Caco-2 (cell line): ENCODE measurements around the gene NEXN. TPM values are rescaled to one million over a fixed set of nuclear protein-coding genes. Genes with fewer than 3 reads are reported as not detected.

Experiments
- BruUV-seq: library from RNA; stranded (reverse); fragments of 400-500 nt; replicated peaks from 2 replicates; lab custom pipeline; 2021; lab: Mats Ljungman, UMichigan
- CTCF ChIA-PET: fragments of 300-600 bp; sonication (Branson Sonifier 250); formaldehyde crosslinking; loops from one replicate; lab custom pipeline; 2022; ENCODE audit warnings: antibody characterized with exemption; lab: Charles Lee
- POLR2A ChIA-PET: fragments of 300-600 bp; sonication (Branson Sonifier 250); formaldehyde crosslinking; loops from one replicate; lab custom pipeline; 2022; ENCODE audit warnings: antibody characterized with exemption; lab: Charles Lee
- DNase-seq, 2 experiments: peaks; one replicate each; pipeline versions ENCODE4 v3.0.0 to v3.0.0-alpha.2; 2020 to 2022
- H3K27me3 ChIP-seq: replicated peaks from 2 replicates; pipeline ENCODE4 v1.6.0; 2011; ENCODE audit warnings: low read length; ENCODE audit not compliant: control insufficient read depth, insufficient read depth
- H3K36me3 ChIP-seq: 2 replicates; pipeline ENCODE4 v1.5.1; 2011; ENCODE audit warnings: low read length; ENCODE audit not compliant: control insufficient read depth, insufficient read depth
- H3K4me1 ChIP-seq: fragments of 250-450 bp; sonication (Bioruptor Pico); 2 replicates; pipeline ENCODE4 v1.5.1; 2020; ENCODE audit warnings: mild to moderate bottlenecking
- H3K4me3 ChIP-seq: 2 replicates; pipeline ENCODE4 v1.5.1; 2011; ENCODE audit warnings: low read depth, mild to moderate bottlenecking, control low read depth, low read length
- H3K9me3 ChIP-seq: fragments of 250-450 bp; sonication (Bioruptor Pico); 2 replicates; pipeline ENCODE4 v1.5.1; 2020; ENCODE audit warnings: mild to moderate bottlenecking, moderate library complexity
- H3K27ac Mint-ChIP-seq: one replicate; pipeline ENCODE4 v1.8.0; 2022; ENCODE audit warnings: mixed read lengths; ENCODE audit not compliant: unreplicated experiment
- H3K27me3 Mint-ChIP-seq: one replicate; pipeline ENCODE4 v1.8.0; 2022; ENCODE audit warnings: mixed read lengths; ENCODE audit not compliant: insufficient read depth, unreplicated experiment
- H3K36me3 Mint-ChIP-seq: one replicate; pipeline ENCODE4 v1.8.0; 2022; ENCODE audit warnings: mild to moderate bottlenecking, mixed read lengths; ENCODE audit not compliant: insufficient read depth, unreplicated experiment
- H3K4me1 Mint-ChIP-seq: one replicate; pipeline ENCODE4 v1.8.0; 2022; ENCODE audit warnings: low read depth, mixed read lengths; ENCODE audit not compliant: unreplicated experiment
- H3K4me3 Mint-ChIP-seq: one replicate; pipeline ENCODE4 v1.8.0; 2022; ENCODE audit warnings: mild to moderate bottlenecking, moderate library complexity, mixed read lengths; ENCODE audit not compliant: unreplicated experiment
- H3K9me3 Mint-ChIP-seq: one replicate; pipeline ENCODE4 v1.8.0; 2022; ENCODE audit warnings: mixed read lengths; ENCODE audit not compliant: unreplicated experiment
- CTCF ChIP-seq, 2 experiments: fragments of 200-600 bp in 1 of 2; IDR thresholded peaks; 1 replicate in 1 of 2; 2 replicates in 1 of 2; pipeline versions ENCODE4 v1.5.1 to v1.8.0; 2011 to 2022; ENCODE audit warnings: antibody characterized with exemption in 1 of 2, control low read depth in 1 of 2, inconsistent platforms in 1 of 2, low read depth in 1 of 2, low read length in 1 of 2, mild to moderate bottlenecking in 1 of 2, moderate library complexity in 1 of 2; ENCODE audit not compliant: insufficient read depth in 1 of 2, severe bottlenecking in 1 of 2, unreplicated experiment in 1 of 2
- intact Hi-C: fragments of 100-400 bp; cut with micrococcal nuclease; formaldehyde crosslinking; loops from one replicate; pipeline ENCODE4 v1.10.0; 2022; ENCODE audit not compliant: unreplicated experiment
- total RNA-seq: library from RNA; stranded (reverse); gene quantifications from 2 replicates; pipeline ENCODE4 v1.2.3, GENCODE V29; 2022

Gene NEXN
- total RNA-seq, 1 experiment from 2014 or later, result 1.1 TPM

- Mint-ChIP-seq H3K4me1 (no peaks in the 10 kb centered on the region), H3K9me3 (no peaks in the 10 kb centered on the region), H3K4me3 (no peak overlapping the region), H3K27me3 (no peaks in the 10 kb centered on the region), H3K36me3 (peaks cover 64% of the 10 kb centered on the region), H3K27ac (no peak overlapping the region)
- no peaks in the 10 kb centered on the region for H3K4me1 ChIP-seq
- H3K4me3 ChIP-seq, result no peak overlapping the region
- DNase-seq, result no peak
- TF ChIP-seq CTCF (IDR thresholded peaks at IDR 0.05; ENCODE audit: insufficient read depth in 1 of 2, low read depth in 1 of 2, low read length in 1 of 2, severe bottlenecking in 1 of 2, unreplicated experiment in 1 of 2), result no peak
- H3K9me3 ChIP-seq, result no peaks in the 10 kb centered on the region
- ChIA-PET POLR2A (no interaction called here), CTCF (no interaction called here)
- no peaks in the 10 kb centered on the region for H3K36me3 ChIP-seq
- BruUV-seq, result no TSS peak
- no peaks in the 10 kb centered on the region for H3K27me3 ChIP-seq
- intact Hi-C loops, result no loop called here
Measured at GRCh38 chr1:77955709-77956108, 67.3 kb downstream of the NEXN start.

- H3K27me3 Mint-ChIP-seq, result no peaks in the 10 kb centered on the region
- no peaks in the 10 kb centered on the region for H3K9me3 Mint-ChIP-seq
- H3K4me3 ChIP-seq, result no peak overlapping the region
- no peak overlapping the region for H3K4me3 Mint-ChIP-seq
- BruUV-seq, result no TSS peak
- H3K4me1 ChIP-seq, result no peaks in the 10 kb centered on the region
- H3K36me3 ChIP-seq, result no peaks in the 10 kb centered on the region
- CTCF ChIA-PET, result no interaction called here
- H3K36me3 Mint-ChIP-seq, result peaks cover 66% of the 10 kb centered on the region
- intact Hi-C loops, result no loop called here
- TF ChIP-seq CTCF (IDR thresholded peaks at IDR 0.05; ENCODE audit: insufficient read depth in 1 of 2, low read depth in 1 of 2, low read length in 1 of 2, severe bottlenecking in 1 of 2, unreplicated experiment in 1 of 2), result no peak
- H3K27me3 ChIP-seq, result no peaks in the 10 kb centered on the region
- no peak overlapping the region for H3K27ac Mint-ChIP-seq
- no peaks in the 10 kb centered on the region for H3K4me1 Mint-ChIP-seq
- H3K9me3 ChIP-seq, result no peaks in the 10 kb centered on the region
- POLR2A ChIA-PET, result interaction anchor here (0.6 kb wide), 1 partner anchor 9 kb away, joined by 4 read pairs; no protein-coding TSS in a partner anchor
- DNase-seq, result no peak
Measured at GRCh38 chr1:77956464-77956863, 68.0 kb downstream of the NEXN start.

GRCh38 chr1:77958391-77958790, 70.0 kb downstream of the NEXN start:
- no peak for DNase-seq
- Histone ChIP-seq H3K9me3 (no peaks in the 10 kb centered on the region), H3K4me1 (no peaks in the 10 kb centered on the region), H3K27me3 (no peaks in the 10 kb centered on the region), H3K4me3 (no peak overlapping the region), H3K36me3 (no peaks in the 10 kb centered on the region)
- H3K4me3 Mint-ChIP-seq, result no peak overlapping the region
- H3K27ac Mint-ChIP-seq, result peak overlapping the region; percentile 28
- POLR2A ChIA-PET, result no interaction called here
- intact Hi-C loops, result no loop called here
- H3K27me3 Mint-ChIP-seq, result no peaks in the 10 kb centered on the region
- BruUV-seq, result no TSS peak
- no peaks in the 10 kb centered on the region for H3K9me3 Mint-ChIP-seq
- TF ChIP-seq CTCF (IDR thresholded peaks at IDR 0.05; ENCODE audit: insufficient read depth in 1 of 2, low read depth in 1 of 2, low read length in 1 of 2, severe bottlenecking in 1 of 2, unreplicated experiment in 1 of 2), result no peak
- H3K4me1 Mint-ChIP-seq, result no peaks in the 10 kb centered on the region
- peaks cover 63% of the 10 kb centered on the region for H3K36me3 Mint-ChIP-seq
- CTCF ChIA-PET, result no interaction called here
